HG03139 (cell line): ENCODE data around the gene DEFB123.

ENCODE experiments used
- ATAC-seq: cut with Tn5 transposase; IDR thresholded peaks from one replicate; pipeline ENCODE4 v1.9.1; 2021; ENCODE audit not compliant: unreplicated experiment

DEFB123 gene

GRCh38 chr20:31473331-31474096 is 33.1 kb downstream of the DEFB123 start:
- ATAC-seq = no peak

GRCh38 chr20:31474097-31474436 is 33.6 kb downstream of the DEFB123 start:
- ATAC-seq = no peak

- no peak for ATAC-seq
These were observed 34.5 kb downstream of the DEFB123 start, which contains the start of the genes DEFB124 and REM1 for GRCh38 chr20:31474758-31475427. Gene DEFB124 (minus strand): TSS chr20:31475127. CDS start chr20:31473013, 2,114 bp downstream. Gene REM1 (plus strand): TSS chr20:31475288. CDS start chr20:31476446, 1,158 bp downstream.

GRCh38 chr20:31475472-31476293 is 35.3 kb downstream of the DEFB123 start:
- no peak for ATAC-seq

GRCh38 chr20:31476294-31476585 is 35.8 kb downstream of the DEFB123 start:
- no peak for ATAC-seq

GRCh38 chr20:31476643-31477215 is 36.3 kb downstream of the DEFB123 start:
- ATAC-seq = no peak

GRCh38 chr20:31484001-31484400 is 43.6 kb downstream of the DEFB123 start:
- no peak for ATAC-seq

- no peak for ATAC-seq
These were observed 45.3 kb downstream of the DEFB123 start for GRCh38 chr20:31485450-31486339.

- no peak for ATAC-seq
These were observed 47.7 kb downstream of the DEFB123 start for GRCh38 chr20:31488115-31488514.

- ATAC-seq = no peak
These were observed 48.7 kb downstream of the DEFB123 start for GRCh38 chr20:31489152-31489551.

GRCh38 chr20:31490752-31491151 is 50.3 kb downstream of the DEFB123 start:
- ATAC-seq = no peak

GRCh38 chr20:31494131-31494530 is 53.7 kb downstream of the DEFB123 start:
- no peak for ATAC-seq

GRCh38 chr20:31496761-31497295 is 56.4 kb downstream of the DEFB123 start:
- no peak for ATAC-seq

- no peak for ATAC-seq
These were observed 57.6 kb downstream of the DEFB123 start for GRCh38 chr20:31497838-31498540.
